SIG-M5 treated with dmso at 0.1 percent for 504 hours (cell line): ENCODE data around the gene GPAT3.

Experiments
- DNase-seq: peaks from one replicate; lab custom pipeline; 2025; ENCODE audit not compliant: unreplicated experiment; lab: John Stamatoyannopoulos, UW

Gene GPAT3

GRCh38 chr4:83639849-83640493, 104.1 kb downstream of the GPAT3 start:
- peak; percentile 71 for DNase-seq

DNA sequence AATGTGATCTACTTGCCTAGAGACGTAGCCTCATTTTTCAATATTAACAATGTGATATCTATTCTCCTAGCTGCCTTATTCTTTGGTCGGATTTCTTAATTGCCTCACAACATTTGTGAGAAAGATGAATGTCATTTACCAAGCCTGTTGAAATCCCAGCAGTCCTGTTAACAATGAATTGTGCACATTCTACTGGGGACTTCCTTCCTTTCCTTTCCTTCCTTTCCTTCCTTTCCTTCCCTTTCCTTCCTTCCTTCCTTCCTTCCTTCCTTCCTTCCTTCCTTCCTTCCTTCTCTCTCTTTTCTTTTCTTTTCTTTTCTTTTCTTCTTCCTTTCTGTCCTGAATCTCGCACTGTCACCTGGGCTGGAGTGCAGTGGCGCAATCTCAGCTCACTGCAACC, 107.1 kb downstream of the GPAT3 start:
- no peak for DNase-seq

- DNase-seq: peak; percentile 72
Measured at GRCh38 chr4:83644677-83645659, 109.1 kb downstream of the GPAT3 start.

DNA sequence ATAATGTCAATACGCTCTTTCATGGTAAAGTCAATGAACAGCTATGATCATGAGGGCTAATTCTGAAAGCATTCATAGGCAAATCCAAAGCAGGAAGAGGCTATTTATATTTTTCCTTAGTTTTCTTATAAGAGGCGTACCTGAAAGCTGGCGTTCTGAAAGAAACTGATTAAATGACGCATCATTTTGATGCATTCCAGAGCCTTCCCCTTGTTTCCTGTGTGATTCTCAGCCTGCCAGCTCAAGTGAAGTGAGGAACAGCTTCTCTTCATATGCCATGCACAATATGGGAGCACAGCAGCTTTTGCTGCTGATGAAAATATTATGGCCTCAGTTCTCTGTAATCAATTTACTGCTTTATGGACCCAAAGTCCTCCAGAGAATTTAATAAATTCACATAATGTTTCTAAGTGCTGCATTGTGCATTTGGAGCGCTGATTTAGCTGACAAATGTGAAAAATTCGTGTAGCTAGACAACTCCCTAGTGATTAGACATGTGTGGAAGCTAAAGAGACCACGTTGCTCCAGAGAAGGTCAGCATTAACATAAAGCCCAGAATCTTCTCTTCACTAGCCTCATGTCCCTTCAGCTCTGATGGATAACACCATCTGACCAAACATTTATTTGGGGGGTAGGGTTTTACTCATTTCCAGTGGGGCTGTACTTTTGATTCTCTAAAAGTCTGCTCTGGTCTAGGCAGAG, 110.8 kb downstream of the GPAT3 start:
- no peak for DNase-seq

DNA sequence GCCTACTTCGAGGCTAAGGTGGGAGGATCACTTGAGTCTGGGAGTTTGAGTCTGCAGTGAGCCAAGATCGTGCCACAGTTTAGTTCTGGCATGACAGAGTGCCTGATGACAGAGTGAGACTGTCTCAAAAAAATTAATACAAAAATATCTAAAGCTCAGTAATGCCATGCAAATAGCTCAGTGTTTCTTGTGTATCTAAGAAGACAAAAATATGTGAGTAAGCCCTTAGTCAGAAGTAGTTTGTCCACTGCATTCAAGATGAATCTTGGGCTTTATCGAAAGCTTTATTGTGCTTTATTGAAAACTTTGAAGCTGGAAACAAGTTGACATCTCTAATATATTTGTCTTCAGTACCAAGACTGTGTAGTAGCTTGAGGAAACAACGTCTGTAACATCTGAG, 115.9 kb downstream of the GPAT3 start:
- no peak for DNase-seq
